ENCODE data around the gene SAMD7. TPM values are rescaled to one million over a fixed set of nuclear protein-coding genes. Genes with fewer than 3 reads are reported as not detected.

SAMD7 gene
- not detected in 5 replicates for total RNA-seq (2022; extraction: Qiagen RNA extraction)

GRCh38 chr3:169911272-169911671 is at the start of gene SAMD7:
SAMD7 (plus strand) TSS chr3:169911572; CDS start chr3:169919499, 7,927 bp downstream.

GRCh38 chr3:169869484-169870220 is 41.7 kb upstream of the SAMD7 start, which contains the start of gene LRRC31:
LRRC31 (minus strand) TSS chr3:169869935; CDS start chr3:169869807, 128 bp downstream.

GRCh38 chr3:169966428-169966950 is 55.1 kb downstream of the SAMD7 start, which contains the start of gene SEC62:
SEC62 (plus strand) TSS chr3:169966807; CDS start chr3:169966823, 16 bp downstream.

Other genes starting within 250 kb of the SAMD7 start
- 0.15 TPM in 1 of 5 replicates, not detected in the others for gene MECOM, start 247.9 kb upstream of the SAMD7 start, total RNA-seq (2022; extraction: Qiagen RNA extraction)
- 0.35 TPM in 1 of 5 replicates, not detected in the others for gene TERC, start 146.5 kb upstream of the SAMD7 start, total RNA-seq (2022; extraction: Qiagen RNA extraction)
- 2.5 to 3.2 TPM (median 2.7 TPM) in 5 replicates for gene ACTRT3, start 142.0 kb upstream of the SAMD7 start, total RNA-seq (2022; extraction: Qiagen RNA extraction)
- gene MYNN, start 138.2 kb upstream of the SAMD7 start, total RNA-seq (2022; extraction: Qiagen RNA extraction): 8.6 to 11.7 TPM (median 8.9 TPM) in 5 replicates
- gene LRRIQ4, start 98.7 kb upstream of the SAMD7 start, total RNA-seq (2022; extraction: Qiagen RNA extraction): not detected in 5 replicates
- not detected in 5 replicates for gene LRRC34, start 98.7 kb upstream of the SAMD7 start, total RNA-seq (2022; extraction: Qiagen RNA extraction)
- 0.02 TPM in 1 of 5 replicates, not detected in the others for gene LRRC31, start 41.6 kb upstream of the SAMD7 start, total RNA-seq (2022; extraction: Qiagen RNA extraction)
- 70.2 to 148 TPM (median 86.7 TPM) in 5 replicates for gene SEC62, start 55.2 kb downstream of the SAMD7 start, total RNA-seq (2022; extraction: Qiagen RNA extraction)
- 1.3 to 2.1 TPM (median 1.7 TPM) in 5 replicates for gene GPR160, start 126.4 kb downstream of the SAMD7 start, total RNA-seq (2022; extraction: Qiagen RNA extraction)

Data from A549 treated with CORT108297 at 1 μM for 4 hours (cell line).